ENCODE measurements around the gene UBL4A.

Gene UBL4A

DNA sequence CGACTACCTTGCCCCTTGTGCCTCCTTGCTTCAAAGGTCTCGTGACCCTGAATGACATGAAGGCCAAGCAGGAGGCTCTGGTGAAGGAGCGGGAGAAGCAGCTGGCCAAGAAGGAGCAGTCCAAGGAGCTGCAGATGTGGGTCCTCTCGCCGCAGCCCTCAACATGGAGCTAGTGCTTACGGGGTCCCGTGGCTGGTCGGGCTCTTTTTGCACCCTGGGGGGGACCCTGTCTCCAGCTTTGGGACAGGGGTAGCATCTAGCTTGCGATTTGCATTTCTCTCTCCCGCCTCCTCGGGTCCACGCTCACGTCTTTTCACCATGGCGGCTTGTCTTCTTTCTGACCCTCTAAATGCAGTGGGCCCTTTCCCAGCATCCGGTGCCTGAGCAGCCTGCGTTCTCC is 40.6 kb downstream of the UBL4A start:
- Mint-ChIP-seq H3K4me1 (peaks cover 14% of the 10 kb centered on the region), H3K4me3 (no peak overlapping the region), H3K27me3 (no peaks in the 10 kb centered on the region), H3K36me3 (ENCODE audit: insufficient read depth) (peaks cover 7% of the 10 kb centered on the region), H3K27ac (ENCODE audit: low read depth) (no peak overlapping the region), H3K9me3 (no peaks in the 10 kb centered on the region)
- DNase-seq (ENCODE audit: low spot score in 2 of 2), result no peak
- no peak for ATAC-seq (replicated peaks; ENCODE audit: extremely low read depth, poor library complexity, severe bottlenecking)

DNA sequence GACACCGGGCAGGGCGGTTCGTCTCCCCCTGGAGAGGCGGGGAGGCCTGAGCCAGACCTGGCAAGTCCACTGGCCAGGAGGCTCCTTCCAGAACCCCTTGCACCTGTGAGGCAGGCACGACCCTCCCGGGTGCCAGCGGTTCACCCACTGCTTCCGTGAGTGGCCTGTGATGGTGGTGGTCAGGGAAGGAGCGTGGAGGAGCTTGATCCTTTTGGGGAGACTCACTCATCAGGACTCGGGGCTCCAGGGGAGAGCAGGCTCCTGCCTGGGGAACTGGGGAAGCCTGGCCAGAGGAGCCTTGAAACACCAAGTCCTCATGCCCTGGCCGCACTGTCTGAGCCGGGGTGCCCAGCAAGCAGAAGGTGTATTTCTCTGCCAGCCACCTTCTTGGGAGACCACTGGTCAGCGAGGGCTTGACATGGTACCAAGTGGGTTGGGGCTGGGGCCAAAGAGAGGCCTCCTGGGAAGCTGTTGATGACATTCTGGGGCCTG is 41.6 kb downstream of the UBL4A start:
- H3K27ac Mint-ChIP-seq (ENCODE audit: low read depth), result no peak overlapping the region
- no peaks in the 10 kb centered on the region for H3K27me3 Mint-ChIP-seq
- no peak overlapping the region for H3K4me3 Mint-ChIP-seq
- H3K9me3 Mint-ChIP-seq, result no peaks in the 10 kb centered on the region
- DNase-seq (ENCODE audit: low spot score in 2 of 2), result no peak
- ATAC-seq (replicated peaks; ENCODE audit: extremely low read depth, poor library complexity, severe bottlenecking), result no peak
- peaks cover 9% of the 10 kb centered on the region for H3K36me3 Mint-ChIP-seq (ENCODE audit: insufficient read depth)
- peaks cover 14% of the 10 kb centered on the region for H3K4me1 Mint-ChIP-seq

DNA sequence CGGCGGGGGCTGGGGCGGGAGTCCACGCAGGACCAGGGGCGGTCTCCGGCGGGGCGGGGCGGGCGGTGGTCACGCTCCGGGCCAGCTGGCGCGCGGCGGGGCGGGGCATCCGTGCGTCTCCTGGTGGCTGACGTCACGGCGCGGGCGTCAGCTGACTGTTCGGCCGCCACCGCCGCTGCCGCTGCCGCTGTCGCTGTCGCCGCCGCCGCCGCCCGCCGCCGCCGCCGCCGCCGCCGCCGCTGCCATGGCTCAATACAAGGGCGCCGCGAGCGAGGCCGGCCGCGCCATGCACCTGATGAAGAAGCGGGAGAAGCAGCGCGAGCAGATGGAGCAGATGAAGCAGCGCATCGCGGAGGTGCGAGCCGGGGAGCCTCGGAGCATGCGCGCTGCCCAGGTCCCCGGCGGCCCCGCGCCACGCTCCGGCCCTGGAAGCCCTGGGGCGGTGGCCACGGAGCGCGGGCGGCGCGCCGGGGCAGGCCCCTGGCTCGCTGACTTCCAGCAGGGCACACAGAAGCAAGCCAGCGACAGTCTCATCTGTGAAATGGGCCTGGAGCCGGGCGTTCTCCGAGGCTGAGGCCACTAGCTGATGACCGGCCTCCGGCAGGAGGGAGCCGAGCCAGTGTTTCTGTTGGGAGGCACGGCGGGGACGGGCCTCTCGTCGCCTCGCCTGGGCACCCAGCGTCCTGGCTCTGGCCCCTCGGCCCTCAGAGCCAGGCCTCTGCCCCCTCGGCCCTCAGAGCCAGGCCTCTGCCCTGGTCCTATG is 42.2 kb downstream of the UBL4A start, which contains the start of gene FAM50A:
TSS of gene FAM50A (plus strand) at position 150 of the 763 bp plus-strand sequence. CDS start at position 245, 95 bp downstream.
- peak; percentile 28 to 33 for DNase-seq (ENCODE audit: low spot score in 2 of 2)
- Mint-ChIP-seq H3K27me3 (no peaks in the 10 kb centered on the region), H3K36me3 (ENCODE audit: insufficient read depth) (peaks cover 9% of the 10 kb centered on the region), H3K4me1 (peaks cover 14% of the 10 kb centered on the region), H3K4me3 (peak within 1 kb of the TSS; percentile 79), H3K27ac (ENCODE audit: low read depth) (peak within 1 kb of the TSS; percentile 78), H3K9me3 (no peaks in the 10 kb centered on the region)
- peak; percentile 74 for ATAC-seq (replicated peaks; ENCODE audit: extremely low read depth, poor library complexity, severe bottlenecking)

DNA sequence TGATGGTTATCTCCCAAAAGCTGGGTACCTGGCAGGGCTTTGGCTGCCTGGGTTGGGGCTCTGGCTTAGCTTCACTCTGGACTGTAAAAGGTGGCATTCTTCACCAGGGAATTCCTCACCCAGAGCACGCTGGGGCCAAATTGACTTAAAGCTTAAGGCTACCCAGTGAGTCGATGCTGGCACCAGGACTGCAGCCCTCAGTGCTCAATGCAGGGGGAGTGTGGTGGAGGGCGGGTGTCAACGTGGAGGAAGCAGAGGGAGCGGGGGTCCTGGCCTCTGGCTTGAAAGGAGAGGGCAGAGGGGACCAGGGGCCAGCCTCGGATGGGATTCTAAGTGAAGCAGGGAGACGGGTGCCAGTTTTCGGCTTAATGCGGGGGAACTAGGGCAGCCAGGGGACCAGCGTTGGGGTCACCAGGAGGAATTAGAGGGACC is 42.9 kb downstream of the UBL4A start:
- H3K27me3 Mint-ChIP-seq, result no peaks in the 10 kb centered on the region
- no peaks in the 10 kb centered on the region for H3K9me3 Mint-ChIP-seq
- peaks cover 12% of the 10 kb centered on the region for H3K36me3 Mint-ChIP-seq (ENCODE audit: insufficient read depth)
- peaks cover 16% of the 10 kb centered on the region for H3K4me1 Mint-ChIP-seq
- peak overlapping the region; percentile 78 for H3K27ac Mint-ChIP-seq (ENCODE audit: low read depth)
- DNase-seq (ENCODE audit: low spot score in 2 of 2) (no peak), ATAC-seq (replicated peaks; ENCODE audit: extremely low read depth, poor library complexity, severe bottlenecking) (no peak)
- H3K4me3 Mint-ChIP-seq, result peak overlapping the region; percentile 79

DNA sequence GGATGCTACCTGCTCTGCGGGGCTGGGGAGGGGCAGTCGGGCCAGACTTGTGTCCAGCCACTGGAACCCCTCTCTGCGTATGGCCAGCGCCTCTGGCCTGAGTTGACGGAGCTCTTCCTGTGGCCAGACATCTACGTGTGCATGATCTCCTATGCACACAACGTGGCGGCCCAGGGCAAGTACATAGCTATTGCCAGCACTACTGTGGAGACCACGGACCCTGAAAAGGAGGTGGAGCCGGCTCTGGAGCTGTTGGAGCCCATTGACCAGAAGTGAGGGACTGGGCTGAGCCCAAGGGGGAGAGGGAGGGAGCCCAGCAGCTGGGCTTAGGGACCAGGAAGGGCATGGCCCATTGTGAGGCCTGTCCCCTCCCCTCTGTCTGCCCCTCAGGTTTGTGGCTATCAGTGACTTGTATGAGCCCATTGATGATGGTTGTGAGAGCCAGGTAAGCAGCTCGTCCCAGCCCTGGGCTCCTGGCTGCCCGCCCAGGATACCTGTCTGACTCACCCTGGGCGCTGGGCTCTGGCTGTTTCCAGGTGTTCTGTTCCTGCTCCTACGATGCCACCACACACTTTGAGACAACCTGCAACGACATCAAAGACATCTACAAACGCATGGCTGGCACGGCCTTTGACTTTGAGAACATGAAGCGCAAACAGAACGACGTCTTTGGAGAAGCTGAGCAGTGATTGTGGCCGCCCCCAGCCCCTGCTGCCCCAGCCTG is 44.3 kb downstream of the UBL4A start:
- H3K27me3 Mint-ChIP-seq, result no peaks in the 10 kb centered on the region
- H3K9me3 Mint-ChIP-seq, result no peaks in the 10 kb centered on the region
- no peak overlapping the region for H3K27ac Mint-ChIP-seq (ENCODE audit: low read depth)
- H3K36me3 Mint-ChIP-seq (ENCODE audit: insufficient read depth), result peaks cover 15% of the 10 kb centered on the region
- no peak for ATAC-seq (replicated peaks; ENCODE audit: extremely low read depth, poor library complexity, severe bottlenecking)
- no peak for DNase-seq (ENCODE audit: low spot score in 2 of 2)
- H3K4me1 Mint-ChIP-seq, result peaks cover 20% of the 10 kb centered on the region
- H3K4me3 Mint-ChIP-seq, result no peak overlapping the region

DNA sequence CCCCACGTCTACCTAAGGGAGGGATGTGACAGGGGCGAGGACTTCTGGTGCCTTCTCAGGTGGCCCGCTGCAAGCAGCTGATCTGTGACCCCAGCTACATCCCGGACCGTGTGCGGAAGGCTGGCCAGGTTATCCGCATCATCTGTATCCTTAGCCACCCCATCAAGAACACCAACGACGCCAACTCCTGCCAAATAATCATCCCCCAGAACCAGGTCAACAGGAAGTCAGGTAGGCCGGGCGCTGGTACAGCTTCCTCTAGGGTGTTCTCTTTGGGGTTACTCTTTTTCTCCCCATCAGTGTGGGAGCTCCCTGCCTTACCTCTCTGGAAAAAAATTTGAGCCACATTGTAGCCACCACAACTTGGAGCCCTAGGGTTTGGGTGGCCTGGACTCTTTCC is 44.9 kb downstream of the UBL4A start:
- Mint-ChIP-seq H3K4me1 (peaks cover 15% of the 10 kb centered on the region), H3K36me3 (ENCODE audit: insufficient read depth) (peaks cover 15% of the 10 kb centered on the region), H3K4me3 (no peak overlapping the region), H3K27me3 (no peaks in the 10 kb centered on the region), H3K27ac (ENCODE audit: low read depth) (no peak overlapping the region), H3K9me3 (no peaks in the 10 kb centered on the region)
- ATAC-seq (replicated peaks; ENCODE audit: extremely low read depth, poor library complexity, severe bottlenecking) (no peak), DNase-seq (ENCODE audit: low spot score in 2 of 2) (no peak)

DNA sequence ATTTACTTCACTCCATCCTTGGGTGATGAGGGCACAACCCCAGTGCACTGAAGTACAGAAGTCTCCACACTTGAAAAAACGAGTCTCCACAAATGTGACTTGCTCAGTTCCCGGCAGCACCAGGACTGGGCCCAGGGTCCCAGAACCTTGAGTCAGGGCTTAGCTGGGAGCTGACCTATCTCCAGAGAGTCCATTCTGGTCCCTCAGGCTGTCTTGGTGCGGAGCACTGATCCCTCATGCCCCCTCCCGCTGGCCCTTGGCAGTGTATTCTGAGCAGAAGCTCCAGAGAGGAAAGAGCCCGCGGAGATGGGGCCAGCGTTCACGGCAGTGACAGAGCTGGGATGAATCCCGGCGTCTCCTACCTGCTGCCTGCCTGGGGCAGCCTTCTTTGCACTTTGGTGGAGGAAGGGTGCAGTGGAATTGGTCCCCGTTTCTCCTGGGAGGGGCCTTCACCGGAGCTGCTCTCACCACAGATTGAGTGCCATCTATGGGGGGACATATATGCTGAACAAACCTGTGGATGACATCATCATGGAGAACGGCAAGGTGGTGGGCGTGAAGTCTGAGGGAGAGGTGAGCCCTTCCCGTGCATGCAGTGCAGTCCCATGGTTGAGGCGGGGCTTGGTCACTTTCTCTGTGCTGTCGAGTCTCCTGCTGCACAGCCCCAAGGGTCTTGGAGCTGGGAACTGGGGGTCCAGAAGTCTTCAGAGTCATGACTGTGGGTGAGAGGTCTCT is 45.6 kb downstream of the UBL4A start:
- Mint-ChIP-seq H3K4me3 (no peak overlapping the region), H3K27me3 (no peaks in the 10 kb centered on the region), H3K9me3 (no peaks in the 10 kb centered on the region), H3K27ac (ENCODE audit: low read depth) (no peak overlapping the region), H3K4me1 (peaks cover 19% of the 10 kb centered on the region), H3K36me3 (ENCODE audit: insufficient read depth) (peaks cover 20% of the 10 kb centered on the region)
- DNase-seq (ENCODE audit: low spot score in 2 of 2), result no peak
- no peak for ATAC-seq (replicated peaks; ENCODE audit: extremely low read depth, poor library complexity, severe bottlenecking)

DNA sequence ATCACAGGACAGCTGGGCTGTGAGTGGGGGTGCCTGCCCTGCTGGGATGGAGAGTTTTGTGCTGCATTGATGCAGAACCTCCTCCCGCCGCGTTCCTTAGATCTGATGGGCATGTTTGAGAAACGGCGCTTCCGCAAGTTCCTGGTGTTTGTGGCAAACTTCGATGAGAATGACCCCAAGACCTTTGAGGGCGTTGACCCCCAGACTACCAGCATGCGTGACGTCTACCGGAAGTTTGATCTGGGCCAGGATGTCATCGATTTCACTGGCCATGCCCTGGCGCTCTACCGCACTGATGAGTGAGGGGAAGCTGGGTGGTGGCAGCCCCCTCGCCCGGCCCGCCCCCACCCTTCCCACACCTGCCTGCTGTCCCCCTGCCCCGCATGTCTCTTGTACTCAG is 46.6 kb downstream of the UBL4A start:
- Mint-ChIP-seq H3K27me3 (no peaks in the 10 kb centered on the region), H3K9me3 (no peaks in the 10 kb centered on the region), H3K4me1 (peaks cover 21% of the 10 kb centered on the region), H3K27ac (ENCODE audit: low read depth) (no peak overlapping the region), H3K36me3 (ENCODE audit: insufficient read depth) (peaks cover 24% of the 10 kb centered on the region), H3K4me3 (no peak overlapping the region)
- no peak for ATAC-seq (replicated peaks; ENCODE audit: extremely low read depth, poor library complexity, severe bottlenecking)
- no peak for DNase-seq (ENCODE audit: low spot score in 2 of 2)

DNA sequence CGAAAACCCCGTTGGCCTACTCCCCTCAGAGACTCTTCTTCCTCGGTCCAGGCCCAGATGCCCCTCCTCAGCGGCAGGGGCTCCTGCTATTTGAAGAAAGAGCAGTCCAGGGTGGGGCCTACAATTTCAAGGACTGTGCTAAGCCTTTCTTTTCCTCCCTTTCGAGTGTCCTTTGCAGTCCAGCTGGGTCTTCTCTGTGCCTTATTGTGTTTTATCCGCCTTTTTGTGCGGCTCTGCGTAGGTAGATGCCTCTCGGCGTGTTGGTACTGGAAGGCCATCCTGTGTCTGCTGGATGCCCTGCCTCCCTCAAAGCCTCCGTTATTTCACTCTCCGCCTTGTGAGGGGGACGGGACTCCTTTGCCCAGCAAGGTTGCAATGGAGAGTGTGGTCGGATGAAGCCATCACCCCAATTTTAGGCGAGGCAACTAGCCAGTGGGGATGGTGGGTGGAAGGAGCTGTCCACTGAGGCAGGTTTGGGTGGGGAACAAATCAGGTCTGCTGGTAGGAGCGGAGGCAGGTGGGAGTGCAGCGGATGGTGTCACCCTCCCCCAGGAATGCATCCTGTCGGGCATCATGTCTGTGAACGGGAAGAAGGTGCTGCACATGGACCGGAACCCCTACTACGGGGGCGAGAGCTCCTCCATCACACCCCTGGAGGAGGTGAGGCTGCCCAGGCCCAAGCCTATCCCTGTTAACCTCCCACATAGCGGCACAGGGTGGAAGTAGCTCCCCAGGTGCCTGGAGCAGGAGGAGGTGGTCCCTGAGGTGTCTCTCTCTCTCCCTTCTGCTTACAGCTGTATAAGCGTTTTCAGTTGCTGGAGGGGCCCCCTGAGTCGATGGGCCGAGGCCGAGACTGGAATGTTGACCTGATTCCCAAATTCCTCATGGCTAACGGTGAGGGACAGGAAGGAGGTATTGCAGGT is 48.2 kb downstream of the UBL4A start:
- Mint-ChIP-seq H3K9me3 (no peaks in the 10 kb centered on the region), H3K4me3 (peak overlapping the region; percentile 83), H3K36me3 (ENCODE audit: insufficient read depth) (peaks cover 24% of the 10 kb centered on the region), H3K27me3 (no peaks in the 10 kb centered on the region), H3K27ac (ENCODE audit: low read depth) (peak overlapping the region; percentile 86), H3K4me1 (peaks cover 18% of the 10 kb centered on the region)
- ATAC-seq (replicated peaks; ENCODE audit: extremely low read depth, poor library complexity, severe bottlenecking) (no peak), DNase-seq (ENCODE audit: low spot score in 2 of 2) (no peak)

DNA sequence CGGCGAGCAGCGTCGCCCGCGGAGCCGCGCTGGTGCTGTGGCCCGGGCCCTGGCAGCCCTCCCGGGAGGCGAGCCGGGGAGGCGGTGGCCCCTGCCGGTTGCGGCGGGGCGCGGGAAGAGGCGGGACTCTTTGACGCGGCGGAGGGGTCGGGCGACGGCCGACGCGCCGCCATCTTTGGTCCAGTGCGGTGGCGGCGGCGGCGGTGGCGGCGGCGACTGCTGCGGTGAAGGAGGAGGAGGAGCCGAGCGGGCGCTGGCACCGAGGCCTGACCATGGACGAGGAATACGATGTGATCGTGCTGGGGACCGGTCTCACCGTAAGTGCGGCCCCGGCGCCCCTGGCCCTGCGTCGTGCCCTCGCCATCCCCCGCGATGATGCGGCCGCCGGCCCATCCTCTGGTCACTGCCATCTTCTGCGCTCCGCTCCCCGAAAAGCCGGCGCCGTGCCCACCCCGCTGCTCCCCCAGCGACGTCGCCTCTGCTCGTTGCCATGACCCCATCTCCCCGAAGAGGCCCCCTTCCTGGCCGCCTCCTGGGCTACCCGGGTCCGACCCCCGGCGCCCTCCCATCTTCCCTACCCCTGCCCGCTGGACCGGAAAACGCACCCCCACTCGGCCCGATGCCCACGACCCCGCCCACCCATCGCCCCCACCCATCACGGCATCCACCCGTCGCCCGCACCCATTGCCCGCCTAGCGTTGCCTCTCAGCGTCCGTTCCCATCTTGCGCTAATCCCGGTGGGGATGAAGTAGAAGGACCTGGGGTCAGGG is 49.2 kb downstream of the UBL4A start, which contains the start of gene GDI1:
TSS of gene GDI1 (plus strand) at position 172 of the 770 bp plus-strand sequence. CDS start at position 273, 101 bp downstream.
- H3K36me3 Mint-ChIP-seq (ENCODE audit: insufficient read depth), result peaks cover 24% of the 10 kb centered on the region
- peak within 1 kb of the TSS; percentile 86 for H3K27ac Mint-ChIP-seq (ENCODE audit: low read depth)
- no peaks in the 10 kb centered on the region for H3K9me3 Mint-ChIP-seq
- peaks cover 17% of the 10 kb centered on the region for H3K4me1 Mint-ChIP-seq
- ATAC-seq (replicated peaks; ENCODE audit: extremely low read depth, poor library complexity, severe bottlenecking) (peak; percentile 50), DNase-seq (ENCODE audit: low spot score in 2 of 2) (peak; percentile 24 to 42)
- peak within 1 kb of the TSS; percentile 83 for H3K4me3 Mint-ChIP-seq
- H3K27me3 Mint-ChIP-seq, result no peaks in the 10 kb centered on the region

DNA sequence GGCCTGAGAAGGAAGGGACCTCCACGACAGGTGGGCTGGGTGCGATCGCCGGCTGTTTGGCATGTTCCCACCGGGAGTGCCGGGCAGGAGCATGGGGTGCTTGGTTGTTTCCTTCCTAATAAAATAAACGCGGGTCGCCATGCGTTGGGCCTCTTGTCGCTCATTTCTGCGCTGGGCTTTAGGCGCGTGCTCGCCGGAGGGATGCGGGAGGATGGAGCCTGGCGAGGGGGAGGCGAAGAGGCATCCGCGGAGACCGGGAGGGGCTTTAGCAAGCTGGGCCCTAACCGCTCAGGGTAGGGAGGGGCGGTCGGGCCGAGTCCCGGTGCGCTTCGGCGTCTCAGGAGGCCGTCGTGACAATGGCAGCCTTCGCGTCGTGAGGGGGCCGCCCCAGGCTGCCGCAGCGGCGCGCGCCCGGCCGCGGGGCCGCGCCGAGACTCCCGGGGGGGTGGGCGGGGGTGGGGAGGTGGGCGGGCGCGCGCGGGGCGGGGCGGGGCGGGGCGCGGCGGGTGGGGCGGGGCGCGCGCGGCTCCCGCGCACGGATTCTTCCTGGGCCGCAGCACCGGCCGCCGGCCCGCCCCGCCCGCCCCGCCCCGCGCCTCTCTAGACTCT is 49.9 kb downstream of the UBL4A start:
- H3K27me3 Mint-ChIP-seq, result no peaks in the 10 kb centered on the region
- peak overlapping the region; percentile 83 for H3K4me3 Mint-ChIP-seq
- no peaks in the 10 kb centered on the region for H3K9me3 Mint-ChIP-seq
- H3K27ac Mint-ChIP-seq (ENCODE audit: low read depth), result peak overlapping the region; percentile 86
- peaks cover 20% of the 10 kb centered on the region for H3K4me1 Mint-ChIP-seq
- peak; percentile 47 for ATAC-seq (replicated peaks; ENCODE audit: extremely low read depth, poor library complexity, severe bottlenecking)
- DNase-seq (ENCODE audit: low spot score in 2 of 2), result peak in 1 of 2 donors; percentile 21
- peaks cover 24% of the 10 kb centered on the region for H3K36me3 Mint-ChIP-seq (ENCODE audit: insufficient read depth)

Measured in central memory CD8-positive, alpha-beta T cell (primary cell).